ENCODE data around the gene SRRM4. TPM values are rescaled to one million over a fixed set of nuclear protein-coding genes. Genes with fewer than 3 reads are reported as not detected.

SRRM4 gene
- polyA plus RNA-seq, 1 donor (not counting 4 experiments of a cell fraction or from before 2014, with no cell fraction given) = not detected

- Histone ChIP-seq H3K27me3 (ENCODE audit: control insufficient read depth, extremely low read depth, insufficient read depth, low read length) (no peaks in the 10 kb centered on the region), H3K9me3 (ENCODE audit: control insufficient read depth, low read depth, low read length) (no peaks in the 10 kb centered on the region), H3K9ac (ENCODE audit: control insufficient read depth, extremely low read depth, insufficient read depth, low read length) (no peak overlapping the region), H2AFZ (ENCODE audit: control insufficient read depth, low read length) (no peak overlapping the region), H3K4me3 (ENCODE audit: control insufficient read depth in 2 of 3, extremely low read depth in 1 of 3, insufficient read depth in 2 of 3, low read depth in 1 of 3, low read length in 3 of 3) (no peak overlapping the region), H3K4me2 (ENCODE audit: control insufficient read depth, extremely low read depth, insufficient read depth, low read depth, low read length) (no peak overlapping the region), H3K27ac (ENCODE audit: control insufficient read depth, insufficient read depth, low read length) (no peak overlapping the region), H3K4me1 (ENCODE audit: control insufficient read depth, extremely low read depth, insufficient read depth, low read length) (no peaks in the 10 kb centered on the region), H3K79me2 (ENCODE audit: control insufficient read depth, insufficient read depth, low read length) (no peaks in the 10 kb centered on the region), H4K20me1 (ENCODE audit: control insufficient read depth, extremely low read depth, insufficient read depth, low read length) (no peaks in the 10 kb centered on the region), H3K9me1 (ENCODE audit: control insufficient read depth, extremely low read depth, insufficient read depth, low read length) (no peaks in the 10 kb centered on the region), H3K36me3 (ENCODE audit: control insufficient read depth in 2 of 2, extremely low read depth in 1 of 2, insufficient read depth in 2 of 2, low read length in 2 of 2) (no peaks in the 10 kb centered on the region)
- DNase-seq (ENCODE audit: low read depth, low spot score) (no peak), FAIRE-seq (no peak)
- TF ChIP-seq CTCF (optimal IDR thresholded peaks at IDR 0.05 in 1 of 3, IDR thresholded peaks at IDR 0.05 in 1 of 3, conservative IDR thresholded peaks at IDR 0.05 in 1 of 3; ENCODE audit: extremely low read depth in 1 of 3, insufficient read depth in 2 of 3, low read length in 3 of 3) (no peak), EZH2 (IDR thresholded peaks at IDR 0.05; ENCODE audit: low read length) (no peak)
- dilution Hi-C loops (cut with MboI; ENCODE audit: extremely low pct_ligation_motif_present, low sequenced_read_pairs) = no loop called here
Measured at GRCh38 chr12:119016715-119017114, 35.4 kb downstream of the SRRM4 start.

- TF ChIP-seq EZH2 (IDR thresholded peaks at IDR 0.05; ENCODE audit: low read length) = no peak
- TF ChIP-seq CTCF (optimal IDR thresholded peaks at IDR 0.05 in 1 of 3, IDR thresholded peaks at IDR 0.05 in 1 of 3, conservative IDR thresholded peaks at IDR 0.05 in 1 of 3; ENCODE audit: extremely low read depth in 1 of 3, insufficient read depth in 2 of 3, low read length in 3 of 3) = no peak
Measured at GRCh38 chr12:119019166-119019565, 37.8 kb downstream of the SRRM4 start.

More at GRCh38 chr12:119019166-119019565, 37.8 kb downstream of the SRRM4 start:
- Histone ChIP-seq H3K4me3 (ENCODE audit: control insufficient read depth in 2 of 3, extremely low read depth in 1 of 3, insufficient read depth in 2 of 3, low read depth in 1 of 3, low read length in 3 of 3) (no peak overlapping the region), H3K9me3 (ENCODE audit: control insufficient read depth, low read depth, low read length) (no peaks in the 10 kb centered on the region), H4K20me1 (ENCODE audit: control insufficient read depth, extremely low read depth, insufficient read depth, low read length) (no peaks in the 10 kb centered on the region), H3K4me2 (ENCODE audit: control insufficient read depth, extremely low read depth, insufficient read depth, low read depth, low read length) (no peak overlapping the region), H3K79me2 (ENCODE audit: control insufficient read depth, insufficient read depth, low read length) (no peaks in the 10 kb centered on the region), H3K9ac (ENCODE audit: control insufficient read depth, extremely low read depth, insufficient read depth, low read length) (no peak overlapping the region), H3K9me1 (ENCODE audit: control insufficient read depth, extremely low read depth, insufficient read depth, low read length) (no peaks in the 10 kb centered on the region), H2AFZ (ENCODE audit: control insufficient read depth, low read length) (no peak overlapping the region), H3K27ac (ENCODE audit: control insufficient read depth, insufficient read depth, low read length) (no peak overlapping the region), H3K4me1 (ENCODE audit: control insufficient read depth, extremely low read depth, insufficient read depth, low read length) (no peaks in the 10 kb centered on the region), H3K36me3 (ENCODE audit: control insufficient read depth in 2 of 2, extremely low read depth in 1 of 2, insufficient read depth in 2 of 2, low read length in 2 of 2) (no peaks in the 10 kb centered on the region), H3K27me3 (ENCODE audit: control insufficient read depth, extremely low read depth, insufficient read depth, low read length) (no peaks in the 10 kb centered on the region)
- FAIRE-seq (no peak), DNase-seq (ENCODE audit: low read depth, low spot score) (no peak)
- dilution Hi-C loops (cut with MboI; ENCODE audit: extremely low pct_ligation_motif_present, low sequenced_read_pairs) = no loop called here

All from keratinocyte (primary cell).